Effector CD4-positive, alpha-beta T cell (primary cell): ENCODE measurements around the gene SLC39A11.
"Not testable (repeated sequence)": the region's sequence is repeated elsewhere in the genome, so short reads cannot be mapped to it uniquely, and the experiment has no call there.

Experiments
- DNase-seq: peaks from one replicate; pipeline ENCODE4 v3.0.0-alpha.2; 2020

The SLC39A11 gene

GRCh38 chr17:72734613-72735012 is 357.9 kb downstream of the SLC39A11 start:
- no peak for DNase-seq

- DNase-seq: no peak
These were observed 358.7 kb downstream of the SLC39A11 start for GRCh38 chr17:72733619-72734282.

GRCh38 chr17:72732893-72733618 is 359.4 kb downstream of the SLC39A11 start:
- no peak for DNase-seq

- DNase-seq: no peak
These were observed 362.4 kb downstream of the SLC39A11 start for GRCh38 chr17:72730077-72730476.

GRCh38 chr17:72726936-72727335 is 365.6 kb downstream of the SLC39A11 start:
- peak; percentile 2 for DNase-seq

GRCh38 chr17:72725433-72726068 is 366.9 kb downstream of the SLC39A11 start:
- DNase-seq: peak; percentile 4

- no peak for DNase-seq
These were observed 368.2 kb downstream of the SLC39A11 start for GRCh38 chr17:72724267-72724666.

GRCh38 chr17:72723711-72724110 is 368.8 kb downstream of the SLC39A11 start:
- DNase-seq: no peak

- no peak for DNase-seq
These were observed 372.0 kb downstream of the SLC39A11 start for GRCh38 chr17:72720494-72720825.

GRCh38 chr17:72719578-72720493 is 372.7 kb downstream of the SLC39A11 start:
- no peak for DNase-seq

GRCh38 chr17:72719206-72719577 is 373.3 kb downstream of the SLC39A11 start:
- DNase-seq: no peak

GRCh38 chr17:72717676-72718075 is 374.8 kb downstream of the SLC39A11 start:
- no peak for DNase-seq

- no peak for DNase-seq
These were observed 375.2 kb downstream of the SLC39A11 start for GRCh38 chr17:72717276-72717675.

GRCh38 chr17:72715906-72716572 is 376.4 kb downstream of the SLC39A11 start:
- no peak for DNase-seq

GRCh38 chr17:72714357-72714966 is 378.0 kb downstream of the SLC39A11 start:
- DNase-seq: no peak

- no peak for DNase-seq
These were observed 378.8 kb downstream of the SLC39A11 start for GRCh38 chr17:72713701-72714100.

GRCh38 chr17:72711521-72712310 is 380.8 kb downstream of the SLC39A11 start:
- no peak for DNase-seq

GRCh38 chr17:72710834-72711233 is 381.7 kb downstream of the SLC39A11 start:
- DNase-seq: no peak

GRCh38 chr17:72710202-72710601 is 382.3 kb downstream of the SLC39A11 start:
- no peak for DNase-seq

- DNase-seq: not testable (repeated sequence)
These were observed 383.8 kb downstream of the SLC39A11 start for GRCh38 chr17:72708682-72709081.

GRCh38 chr17:72707881-72708280 is 384.6 kb downstream of the SLC39A11 start:
- DNase-seq: no peak
